ENCODE results near the gene BTN1A1.

- no peak for TF ChIP-seq TAF1 (IDR thresholded peaks at IDR 0.05; ENCODE audit: borderline replicate concordance, low read depth, low read length)
- TF ChIP-seq BHLHE40 (IDR thresholded peaks at IDR 0.05; ENCODE audit: borderline replicate concordance in 1 of 2, low read depth in 2 of 2, low read length in 1 of 2), result no peak
- no peak for TF ChIP-seq POLR2AphosphoS5 (IDR thresholded peaks at IDR 0.05; ENCODE audit: low read length)
- no peak for TF ChIP-seq MAX (IDR thresholded peaks at IDR 0.05; ENCODE audit: low read depth, low read length)
- TF ChIP-seq EZH2 (IDR thresholded peaks at IDR 0.05; ENCODE audit: borderline replicate concordance, control insufficient read depth, low read depth, low read length), result no peak
- TF ChIP-seq ATF7 (IDR thresholded peaks at IDR 0.05; ENCODE audit: low read depth), result no peak
- TF ChIP-seq, protein P1, sequence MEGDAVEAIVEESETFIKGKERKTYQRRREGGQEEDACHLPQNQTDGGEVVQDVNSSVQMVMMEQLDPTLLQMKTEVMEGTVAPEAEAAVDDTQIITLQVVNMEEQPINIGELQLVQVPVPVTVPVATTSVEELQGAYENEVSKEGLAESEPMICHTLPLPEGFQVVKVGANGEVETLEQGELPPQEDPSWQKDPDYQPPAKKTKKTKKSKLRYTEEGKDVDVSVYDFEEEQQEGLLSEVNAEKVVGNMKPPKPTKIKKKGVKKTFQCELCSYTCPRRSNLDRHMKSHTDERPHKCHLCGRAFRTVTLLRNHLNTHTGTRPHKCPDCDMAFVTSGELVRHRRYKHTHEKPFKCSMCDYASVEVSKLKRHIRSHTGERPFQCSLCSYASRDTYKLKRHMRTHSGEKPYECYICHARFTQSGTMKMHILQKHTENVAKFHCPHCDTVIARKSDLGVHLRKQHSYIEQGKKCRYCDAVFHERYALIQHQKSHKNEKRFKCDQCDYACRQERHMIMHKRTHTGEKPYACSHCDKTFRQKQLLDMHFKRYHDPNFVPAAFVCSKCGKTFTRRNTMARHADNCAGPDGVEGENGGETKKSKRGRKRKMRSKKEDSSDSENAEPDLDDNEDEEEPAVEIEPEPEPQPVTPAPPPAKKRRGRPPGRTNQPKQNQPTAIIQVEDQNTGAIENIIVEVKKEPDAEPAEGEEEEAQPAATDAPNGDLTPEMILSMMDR (IDR thresholded peaks at IDR 0.05 in 2 of 3, conservative IDR thresholded peaks at IDR 0.05 in 1 of 3; ENCODE audit: control insufficient read depth in 2 of 3, extremely low read depth in 1 of 3, insufficient read depth in 1 of 3, low read depth in 3 of 3, low read length in 3 of 3), result no peak
- no peak for TF ChIP-seq LARP7 (IDR thresholded peaks at IDR 0.05)
- no peak for TF ChIP-seq ZBED1 (IDR thresholded peaks at IDR 0.05; ENCODE audit: borderline replicate concordance)
- TF ChIP-seq HDAC2 (IDR thresholded peaks at IDR 0.05), result no peak
- TF ChIP-seq POLR2A (IDR thresholded peaks at IDR 0.05; ENCODE audit: low read depth, low read length), result peak; percentile 53
These were observed 27.4 kb upstream of the BTN1A1 start for GRCh38 chr6:26472549-26473290.

Data from GM12878 (cell line).